Neuronal stem cell (in vitro differentiated cells): Measurements from ENCODE around the gene AUTS2.

Source experiments
- DNase-seq: peaks from one replicate; pipeline ENCODE4 v3.0.0-alpha.2; 2013; ENCODE audit warnings: low spot score
- H2AFZ ChIP-seq: one replicate; pipeline ENCODE4 v1.6.1; 2013; ENCODE audit warnings: mild to moderate bottlenecking, low read length, inconsistent platforms
- H2AK5ac ChIP-seq: 2 replicates; pipeline ENCODE4 v1.6.1; 2013; ENCODE audit warnings: low read depth, mild to moderate bottlenecking, inconsistent platforms, low read length, moderate library complexity, mixed read lengths
- H2BK120ac ChIP-seq: 2 replicates; pipeline ENCODE4 v1.6.1; 2013; ENCODE audit warnings: low read depth, mild to moderate bottlenecking, inconsistent platforms, low read length, moderate library complexity, mixed read lengths
- H2BK12ac ChIP-seq: one replicate; pipeline ENCODE4 v1.6.1; 2013; ENCODE audit warnings: low read length, inconsistent platforms
- H2BK15ac ChIP-seq: 2 replicates; pipeline ENCODE4 v1.6.1; 2013; ENCODE audit warnings: mild to moderate bottlenecking, low read length, inconsistent platforms, mixed read lengths
- H2BK5ac ChIP-seq: one replicate; pipeline ENCODE4 v1.6.1; 2013; ENCODE audit warnings: inconsistent platforms, mild to moderate bottlenecking, low read length, moderate library complexity
- H3K14ac ChIP-seq: one replicate; pipeline ENCODE4 v1.6.1; 2013; ENCODE audit warnings: low read length, inconsistent platforms
- H3K18ac ChIP-seq: 2 replicates; pipeline ENCODE4 v1.6.1; 2013; ENCODE audit warnings: low read length, inconsistent platforms
- H3K23ac ChIP-seq: 2 replicates; pipeline ENCODE4 v1.6.1; 2013; ENCODE audit warnings: low read depth, mild to moderate bottlenecking, mixed read lengths, low read length, inconsistent platforms; ENCODE audit not compliant: poor library complexity
- H3K27ac ChIP-seq: replicated peaks from 3 replicates; pipeline ENCODE4 v1.5.1; 2013; ENCODE audit warnings: low read length, inconsistent platforms
- H3K27me3 ChIP-seq, 3 experiments: 2 replicates each; pipeline ENCODE4 v1.6.1; 2013; ENCODE audit warnings: low read length in 3 of 3, mild to moderate bottlenecking in 2 of 3, inconsistent platforms in 1 of 3, low read depth in 1 of 3, mixed read lengths in 1 of 3, moderate library complexity in 1 of 3; ENCODE audit not compliant: control insufficient read depth in 3 of 3, insufficient read depth in 3 of 3
- H3K36me3 ChIP-seq, 2 donors: replicated peaks in 1 of 2; 2 replicates each; pipeline ENCODE4 v1.6.1; 2013; ENCODE audit warnings: low read length in 2 of 2; ENCODE audit not compliant: control insufficient read depth in 2 of 2, insufficient read depth in 2 of 2
- H3K4ac ChIP-seq: 2 replicates; pipeline ENCODE4 v1.6.1; 2013; ENCODE audit warnings: inconsistent platforms, mild to moderate bottlenecking, low read length, moderate library complexity
- H3K4me1 ChIP-seq, 2 donors: 1 replicate in 1 of 2; 2 replicates in 1 of 2; pipeline ENCODE4 v1.6.1; 2013; ENCODE audit warnings: low read length in 2 of 2, low read depth in 1 of 2; ENCODE audit not compliant: control insufficient read depth in 2 of 2, insufficient read depth in 1 of 2
- H3K4me2 ChIP-seq: one replicate; pipeline ENCODE4 v1.6.1; 2013; ENCODE audit warnings: mild to moderate bottlenecking, low read length, inconsistent platforms; ENCODE audit not compliant: insufficient read depth, poor library complexity, severe bottlenecking
- H3K4me3 ChIP-seq, 2 donors: 2 replicates each; pipeline ENCODE4 v1.5.1; 2013; ENCODE audit warnings: low read length in 2 of 2, mild to moderate bottlenecking in 2 of 2, inconsistent platforms in 1 of 2, moderate library complexity in 1 of 2
- H3K79me1 ChIP-seq: one replicate; pipeline ENCODE4 v1.6.1; 2013; ENCODE audit warnings: low read depth, mild to moderate bottlenecking, inconsistent platforms, low read length, moderate library complexity
- H3K9ac ChIP-seq: one replicate; pipeline ENCODE4 v1.6.1; 2013; ENCODE audit warnings: mild to moderate bottlenecking, low read depth, low read length, inconsistent platforms; ENCODE audit not compliant: poor library complexity
- H3K9me3 ChIP-seq, 2 donors: replicated peaks in 1 of 2; 2 replicates each; pipeline versions ENCODE3 to v1.6.1; 2013; ENCODE audit warnings: low read length in 2 of 2, mild to moderate bottlenecking in 2 of 2, inconsistent platforms in 1 of 2, low read depth in 1 of 2, mixed read lengths in 1 of 2, moderate library complexity in 1 of 2; ENCODE audit not compliant: control insufficient read depth in 2 of 2, insufficient read depth in 1 of 2
- H4K8ac ChIP-seq: one replicate; pipeline ENCODE4 v1.6.1; 2013; ENCODE audit warnings: low read depth, mild to moderate bottlenecking, inconsistent platforms, low read length, moderate library complexity
- H4K91ac ChIP-seq: one replicate; pipeline ENCODE4 v1.6.1; 2013; ENCODE audit warnings: low read length, low read depth, mild to moderate bottlenecking, inconsistent platforms; ENCODE audit not compliant: poor library complexity
- WGBS, 2 donors: extraction: QIAGEN DNeasy Blood & Tissue Kit; methylation state at CpG; one replicate each; pipeline ENCODE4 v1.1.7; 2013; ENCODE audit warnings: missing lambda C conversion rate in 2 of 2, mixed read lengths in 1 of 2; ENCODE audit not compliant: insufficient read length in 2 of 2, insufficient replicate concordance in 1 of 2; ENCODE audit errors: extremely low coverage in 2 of 2; 5-methylcytosine and 5-hydroxymethylcytosine counted together

The AUTS2 gene

DNA sequence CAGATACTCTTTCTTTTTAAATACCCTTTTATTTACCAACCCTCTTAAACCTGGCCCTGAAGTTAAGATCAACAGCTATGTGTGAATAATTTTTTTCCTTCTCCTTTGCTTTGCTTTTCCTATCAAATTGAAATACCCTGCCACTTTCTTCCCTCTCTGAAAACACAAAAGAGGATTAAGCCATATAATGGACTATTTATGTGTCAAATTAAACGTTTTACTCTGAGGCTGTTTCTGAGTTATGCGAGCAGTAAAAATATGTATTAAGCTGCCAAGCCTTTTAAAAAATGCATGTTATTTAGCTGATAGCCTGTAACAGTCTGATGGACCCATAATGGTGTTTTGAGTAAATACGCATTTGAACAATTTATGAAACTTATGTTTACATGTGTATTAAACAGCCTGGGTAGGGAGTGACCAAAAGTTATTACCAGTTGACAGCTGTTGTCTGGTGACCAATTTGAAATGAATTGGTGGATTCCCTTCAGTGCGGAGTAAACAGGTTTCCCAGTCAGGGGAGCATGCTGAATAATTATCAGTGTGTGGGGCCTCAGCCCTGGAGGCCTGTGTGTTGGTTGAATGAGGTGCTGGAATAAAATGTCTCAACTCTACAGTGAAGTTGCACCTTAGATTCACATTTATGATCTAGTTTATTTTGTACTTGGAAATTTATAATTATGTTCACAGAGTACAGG is 89.6 kb downstream of the AUTS2 start:
- no peak overlapping the region for H2BK12ac ChIP-seq
- no peaks in the 10 kb centered on the region for H3K27me3 ChIP-seq
- no peak overlapping the region for H2BK5ac ChIP-seq
- H3K4me3 ChIP-seq: no peak overlapping the region
- no peak overlapping the region for H3K4me2 ChIP-seq
- no peak overlapping the region for H2BK120ac ChIP-seq
- no CpG with 5 or more reads among the region's 4 CpGs for WGBS, 2 donors
- no peak overlapping the region for H3K23ac ChIP-seq
- no peak overlapping the region for H4K91ac ChIP-seq
- no peak overlapping the region for H2BK15ac ChIP-seq
- H3K36me3 ChIP-seq: peaks cover 0 to 14% of the 10 kb centered on the region in 2 donors
- no peak overlapping the region for H3K9ac ChIP-seq
- H3K79me1 ChIP-seq: peaks cover 2% of the 10 kb centered on the region
- H3K4me1 ChIP-seq: peaks cover 9 to 22% of the 10 kb centered on the region in 2 donors
- H2AFZ ChIP-seq: no peak overlapping the region
- no peak overlapping the region for H3K4ac ChIP-seq
- no peak overlapping the region for H2AK5ac ChIP-seq
- H4K8ac ChIP-seq: no peak overlapping the region
- H3K14ac ChIP-seq: no peak overlapping the region
- peaks cover 2 to 17% of the 10 kb centered on the region in 2 donors for H3K9me3 ChIP-seq
- no peak for DNase-seq
- no peak overlapping the region for H3K18ac ChIP-seq
- H3K27ac ChIP-seq: no peak overlapping the region

DNA sequence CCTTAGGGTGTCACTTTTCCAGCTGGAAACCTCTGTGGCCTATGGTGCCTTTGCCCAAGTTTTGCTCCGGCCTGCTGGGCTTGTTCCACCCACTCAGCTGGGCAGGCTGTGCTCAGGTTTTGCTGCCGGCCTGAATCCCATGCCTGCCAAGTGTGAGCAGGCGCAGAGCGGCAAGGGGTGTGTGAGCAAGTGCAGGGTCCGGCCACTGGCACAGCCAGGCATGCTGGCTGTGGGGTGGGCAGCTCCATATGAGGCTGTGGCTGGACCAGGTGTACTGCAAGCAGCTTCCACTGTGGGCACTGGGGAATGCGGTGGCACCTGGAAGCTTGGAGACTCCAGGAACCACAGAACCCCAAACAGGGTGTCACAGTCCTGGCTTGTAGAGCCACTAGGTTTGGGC is 92.1 kb downstream of the AUTS2 start:
- DNase-seq: no peak
- Histone ChIP-seq H2AFZ (no peak overlapping the region), H2AK5ac (peak overlapping the region; percentile 61), H3K23ac (no peak overlapping the region), H4K8ac (no peak overlapping the region), H3K36me3 (peaks cover 0 to 14% of the 10 kb centered on the region in 2 donors), H3K4me3 (no peak overlapping the region), H3K4me1 (peaks cover 5 to 10% of the 10 kb centered on the region in 2 donors), H2BK12ac (no peak overlapping the region), H3K9ac (peak overlapping the region; percentile 64), H3K79me1 (peaks cover 2% of the 10 kb centered on the region), H2BK120ac (no peak overlapping the region), H3K4ac (no peak overlapping the region), H2BK5ac (no peak overlapping the region), H2BK15ac (no peak overlapping the region), H4K91ac (no peak overlapping the region), H3K27me3 (no peaks in the 10 kb centered on the region), H3K9me3 (peaks cover 2 to 20% of the 10 kb centered on the region in 2 donors), H3K4me2 (no peak overlapping the region), H3K14ac (peak overlapping the region; percentile 4), H3K27ac (no peak overlapping the region), H3K18ac (peak overlapping the region; percentile 77)
- no CpG with 5 or more reads among the region's 6 CpGs for WGBS, 2 donors

GRCh38 chr7:69691327-69691726 is 93.1 kb downstream of the AUTS2 start:
- H3K79me1 ChIP-seq: peaks cover 2% of the 10 kb centered on the region
- H3K9ac ChIP-seq: no peak overlapping the region
- no peak overlapping the region for H3K27ac ChIP-seq
- H2BK12ac ChIP-seq: peak overlapping the region; percentile 58
- no peak for DNase-seq
- H3K4me1 ChIP-seq: peaks cover 6 to 15% of the 10 kb centered on the region in 2 donors
- H2AFZ ChIP-seq: no peak overlapping the region
- H3K14ac ChIP-seq: peak overlapping the region; percentile 76
- H2AK5ac ChIP-seq: peak overlapping the region; percentile 81
- H3K36me3 ChIP-seq: peaks cover 0 to 14% of the 10 kb centered on the region in 2 donors
- H3K4ac ChIP-seq: no peak overlapping the region
- H4K8ac ChIP-seq: no peak overlapping the region
- H3K9me3 ChIP-seq: peaks cover 2 to 20% of the 10 kb centered on the region in 2 donors
- H3K4me3 ChIP-seq: no peak overlapping the region
- no peak overlapping the region for H2BK120ac ChIP-seq
- peak overlapping the region; percentile 71 for H3K18ac ChIP-seq
- H3K23ac ChIP-seq: no peak overlapping the region
- no peak overlapping the region for H3K4me2 ChIP-seq
- no CpG with 5 or more reads among the region's 6 CpGs for WGBS, 2 donors
- H2BK15ac ChIP-seq: no peak overlapping the region
- no peaks in the 10 kb centered on the region for H3K27me3 ChIP-seq
- H4K91ac ChIP-seq: peak overlapping the region; percentile 72
- H2BK5ac ChIP-seq: no peak overlapping the region

DNA sequence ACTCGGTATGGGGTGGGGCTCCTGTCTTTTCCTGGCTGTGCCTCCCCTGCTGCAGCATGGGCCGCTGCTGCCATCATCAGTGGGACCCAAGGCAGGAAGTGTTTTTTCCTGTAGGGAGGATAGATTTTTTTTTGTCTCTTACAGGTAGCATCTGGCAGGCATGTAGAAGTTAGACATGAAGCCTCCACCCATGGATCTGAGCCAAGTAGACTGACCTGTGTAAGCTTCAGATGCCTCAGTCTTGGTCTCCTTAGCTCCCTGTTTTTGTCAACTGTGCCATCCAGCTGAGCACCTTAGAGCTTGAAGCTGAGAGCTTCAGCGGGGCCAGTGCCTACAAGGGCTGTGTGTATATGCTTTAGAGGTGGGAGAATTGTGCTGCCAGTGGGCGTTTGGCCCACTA is 93.5 kb downstream of the AUTS2 start:
- no peak overlapping the region for H3K27ac ChIP-seq
- H3K9me3 ChIP-seq: peaks cover 2 to 20% of the 10 kb centered on the region in 2 donors
- H4K8ac ChIP-seq: no peak overlapping the region
- WGBS, 2 donors: no CpG with 5 or more reads among the region's 4 CpGs
- H3K4me3 ChIP-seq: no peak overlapping the region
- peaks cover 7 to 17% of the 10 kb centered on the region in 2 donors for H3K4me1 ChIP-seq
- H3K9ac ChIP-seq: no peak overlapping the region
- peaks cover 0 to 14% of the 10 kb centered on the region in 2 donors for H3K36me3 ChIP-seq
- H2BK15ac ChIP-seq: no peak overlapping the region
- H3K23ac ChIP-seq: no peak overlapping the region
- H3K27me3 ChIP-seq: no peaks in the 10 kb centered on the region
- H3K4me2 ChIP-seq: no peak overlapping the region
- no peak overlapping the region for H2BK12ac ChIP-seq
- H2BK120ac ChIP-seq: no peak overlapping the region
- no peak overlapping the region for H2AFZ ChIP-seq
- H3K14ac ChIP-seq: no peak overlapping the region
- no peak for DNase-seq
- H2AK5ac ChIP-seq: peak overlapping the region; percentile 81
- H4K91ac ChIP-seq: no peak overlapping the region
- H3K4ac ChIP-seq: no peak overlapping the region
- no peak overlapping the region for H3K18ac ChIP-seq
- H3K79me1 ChIP-seq: peaks cover 2% of the 10 kb centered on the region
- no peak overlapping the region for H2BK5ac ChIP-seq
